Measurements from ENCODE around the gene BEX5. TPM values are rescaled to one million over a fixed set of nuclear protein-coding genes. Genes with fewer than 3 reads are reported as not detected.
"Not testable (repeated sequence)": the region's sequence is repeated elsewhere in the genome, so short reads cannot be mapped to it uniquely, and the experiment has no call there.

Gene BEX5
- total RNA-seq, 4 donors from 2014 or later = 3.8 to 4.1 TPM; not detected in 2

DNA sequence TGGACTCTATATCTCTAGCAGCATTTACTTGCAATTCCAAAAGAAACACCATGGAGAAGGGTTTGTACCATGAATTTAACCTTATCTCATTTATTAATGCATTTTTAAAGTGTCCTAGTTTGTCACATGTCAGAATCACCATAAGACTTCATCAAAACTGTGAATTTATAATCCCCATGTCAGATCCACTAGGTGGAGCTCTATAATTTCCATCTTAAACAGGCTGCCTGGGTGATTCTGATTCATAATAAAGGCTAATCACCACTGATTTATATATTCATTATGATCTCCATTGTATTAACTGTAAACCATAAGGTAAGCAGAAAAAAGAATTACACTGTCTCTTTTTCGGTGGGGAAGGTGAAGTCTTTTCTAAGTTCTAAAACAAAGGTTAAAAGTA lies 26.3 kb downstream of the BEX5 start:
- TF ChIP-seq, protein P1, sequence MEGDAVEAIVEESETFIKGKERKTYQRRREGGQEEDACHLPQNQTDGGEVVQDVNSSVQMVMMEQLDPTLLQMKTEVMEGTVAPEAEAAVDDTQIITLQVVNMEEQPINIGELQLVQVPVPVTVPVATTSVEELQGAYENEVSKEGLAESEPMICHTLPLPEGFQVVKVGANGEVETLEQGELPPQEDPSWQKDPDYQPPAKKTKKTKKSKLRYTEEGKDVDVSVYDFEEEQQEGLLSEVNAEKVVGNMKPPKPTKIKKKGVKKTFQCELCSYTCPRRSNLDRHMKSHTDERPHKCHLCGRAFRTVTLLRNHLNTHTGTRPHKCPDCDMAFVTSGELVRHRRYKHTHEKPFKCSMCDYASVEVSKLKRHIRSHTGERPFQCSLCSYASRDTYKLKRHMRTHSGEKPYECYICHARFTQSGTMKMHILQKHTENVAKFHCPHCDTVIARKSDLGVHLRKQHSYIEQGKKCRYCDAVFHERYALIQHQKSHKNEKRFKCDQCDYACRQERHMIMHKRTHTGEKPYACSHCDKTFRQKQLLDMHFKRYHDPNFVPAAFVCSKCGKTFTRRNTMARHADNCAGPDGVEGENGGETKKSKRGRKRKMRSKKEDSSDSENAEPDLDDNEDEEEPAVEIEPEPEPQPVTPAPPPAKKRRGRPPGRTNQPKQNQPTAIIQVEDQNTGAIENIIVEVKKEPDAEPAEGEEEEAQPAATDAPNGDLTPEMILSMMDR (IDR thresholded peaks at IDR 0.05; ENCODE audit: low read depth) = no peak

GRCh38 chrX:102126863-102127262 lies 28.9 kb downstream of the BEX5 start:
- TF ChIP-seq, protein P1 (IDR thresholded peaks at IDR 0.05; ENCODE audit: low read depth) = no peak

GRCh38 chrX:102125436-102125835 lies 30.3 kb downstream of the BEX5 start, which contains the start of gene TCEAL2:
Gene TCEAL2 (plus strand): TSS chrX:102125679. CDS start chrX:102126831, 1,152 bp downstream.
- TF ChIP-seq, protein P1 (IDR thresholded peaks at IDR 0.05; ENCODE audit: low read depth) = not testable (repeated sequence)

GRCh38 chrX:102115748-102116147 lies 40.0 kb downstream of the BEX5 start:
- TF ChIP-seq, protein P1 (IDR thresholded peaks at IDR 0.05; ENCODE audit: low read depth) = no peak

DNA sequence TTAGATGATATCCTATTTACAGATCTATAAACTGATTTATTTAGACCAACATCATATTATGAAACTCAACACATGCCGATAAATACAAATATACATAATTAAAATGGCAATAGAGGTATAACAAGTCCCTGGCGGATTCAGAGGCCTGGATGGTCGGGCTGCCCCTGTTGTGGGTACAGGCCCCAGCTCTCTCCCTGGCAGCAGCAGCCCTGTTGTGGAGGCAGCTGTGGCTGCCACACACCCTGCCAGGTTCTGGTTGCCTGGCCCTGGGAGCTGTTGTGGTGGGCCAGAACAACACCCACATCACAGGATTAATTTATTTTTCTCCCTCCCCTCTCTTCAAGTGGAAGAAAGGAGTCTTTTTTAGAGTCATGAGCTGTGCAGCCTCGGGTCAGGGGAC lies 42.4 kb downstream of the BEX5 start:
- TF ChIP-seq, protein P1 (IDR thresholded peaks at IDR 0.05; ENCODE audit: low read depth) = no peak

Other genes with a start within 250 kb of the BEX5 start
- 10 to 100 TPM; 12.1 to 17.1 (median 13.8) TPM for gene ZMAT1, start 223.9 kb downstream of the BEX5 start, total RNA-seq
- gene TCEAL2, start 30.3 kb downstream of the BEX5 start, total RNA-seq = not detected
- gene TCEAL6, start 13.5 kb downstream of the BEX5 start, total RNA-seq = not detected
- not detected for gene TCP11X1, start 59.3 kb upstream of the BEX5 start, total RNA-seq
- not detected for gene NXF2, start 91.2 kb upstream of the BEX5 start, total RNA-seq

Data from subcutaneous adipose tissue (tissue), 4 donors.